ENCODE data around the gene TBC1D19.
"Not testable (repeated sequence)": the region's sequence is repeated elsewhere in the genome, so short reads cannot be mapped to it uniquely, and the experiment has no call there.

The TBC1D19 gene

GRCh38 chr4:26682436-26682835 is 98.6 kb downstream of the TBC1D19 start:
- Mint-ChIP-seq H3K9me3 (peaks cover 23% of the 10 kb centered on the region), H3K27me3 (no peaks in the 10 kb centered on the region), H3K4me1 (no peaks in the 10 kb centered on the region), H3K27ac (no peak overlapping the region), H3K4me3 (no peak overlapping the region), H3K36me3 (ENCODE audit: low read depth) (peaks cover 35% of the 10 kb centered on the region)
- DNase-seq (no peak), ATAC-seq (no peak)

DNA sequence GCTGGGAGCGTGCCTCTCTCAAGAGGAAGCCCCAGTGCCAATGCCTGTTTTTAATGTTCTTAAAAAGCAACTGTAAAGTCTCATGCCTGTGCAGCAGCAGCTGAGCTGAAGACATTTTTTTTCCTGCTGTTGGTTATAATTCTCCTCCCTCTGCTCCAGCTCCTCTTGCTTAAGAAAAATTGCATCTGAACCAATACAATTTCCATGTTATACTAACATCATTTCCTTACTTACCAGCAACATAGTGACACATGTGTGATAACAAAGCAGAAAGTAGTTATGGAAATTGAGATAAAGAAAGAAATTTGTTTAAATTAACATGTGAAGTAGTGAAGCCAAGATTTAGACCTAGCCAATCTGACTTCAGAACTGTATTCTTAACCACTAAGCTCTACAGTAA is 101.4 kb downstream of the TBC1D19 start:
- ATAC-seq (no peak), DNase-seq (no peak)
- Mint-ChIP-seq H3K36me3 (ENCODE audit: low read depth) (peaks cover 12% of the 10 kb centered on the region), H3K27me3 (no peaks in the 10 kb centered on the region), H3K9me3 (peaks cover 1% of the 10 kb centered on the region), H3K4me3 (no peak overlapping the region), H3K27ac (no peak overlapping the region), H3K4me1 (no peaks in the 10 kb centered on the region)

DNA sequence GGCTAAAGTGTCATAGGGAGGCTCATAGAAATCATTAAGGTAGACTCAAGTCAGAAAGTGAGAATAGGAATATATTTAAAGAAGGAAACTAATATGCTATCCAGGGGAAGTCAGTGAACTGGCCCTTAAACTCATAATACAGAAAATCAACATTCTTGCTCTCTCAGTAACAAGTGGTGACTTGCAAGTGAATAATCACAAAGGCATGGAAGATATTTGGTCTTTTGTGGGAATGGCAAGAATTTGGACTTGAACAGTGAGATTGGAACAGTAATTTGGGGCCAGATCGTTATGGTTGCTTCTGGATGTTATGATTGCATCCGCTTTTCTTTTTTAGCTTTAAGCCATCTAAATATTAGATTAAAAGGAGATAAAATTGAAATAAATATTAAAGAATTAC is 103.8 kb downstream of the TBC1D19 start:
- Mint-ChIP-seq H3K27ac (no peak overlapping the region), H3K4me3 (no peak overlapping the region), H3K27me3 (no peaks in the 10 kb centered on the region), H3K9me3 (no peaks in the 10 kb centered on the region), H3K4me1 (no peaks in the 10 kb centered on the region), H3K36me3 (ENCODE audit: low read depth) (peaks cover 17% of the 10 kb centered on the region)
- DNase-seq, result no peak
- ATAC-seq, result no peak

DNA sequence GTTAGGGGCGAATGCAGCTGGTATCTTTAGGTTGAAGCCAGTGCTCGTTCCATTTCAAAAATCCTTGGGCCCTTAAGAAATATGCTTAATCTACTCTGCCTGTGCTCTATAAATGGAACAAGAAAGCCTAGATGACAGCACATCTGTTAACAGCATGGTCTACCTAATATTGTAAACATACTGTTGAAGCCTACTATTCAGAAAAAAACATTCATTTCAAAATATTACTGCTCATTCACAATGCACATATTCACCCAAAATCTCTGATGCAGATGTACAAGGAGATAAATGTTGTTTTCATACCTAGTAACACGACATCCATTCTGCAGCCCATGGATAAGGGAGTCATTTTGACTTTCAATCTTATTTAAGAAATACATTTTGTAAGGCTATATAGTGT is 106.6 kb downstream of the TBC1D19 start:
- Mint-ChIP-seq H3K4me3 (no peak overlapping the region), H3K27me3 (no peaks in the 10 kb centered on the region), H3K9me3 (peaks cover 7% of the 10 kb centered on the region), H3K36me3 (ENCODE audit: low read depth) (peaks cover 13% of the 10 kb centered on the region), H3K27ac (no peak overlapping the region), H3K4me1 (no peaks in the 10 kb centered on the region)
- no peak for ATAC-seq
- DNase-seq, result no peak

- no peaks in the 10 kb centered on the region for H3K27me3 Mint-ChIP-seq
- no peak overlapping the region for H3K4me3 Mint-ChIP-seq
- ATAC-seq, result no peak
- peaks cover 11% of the 10 kb centered on the region for H3K9me3 Mint-ChIP-seq
- no peaks in the 10 kb centered on the region for H3K4me1 Mint-ChIP-seq
- H3K36me3 Mint-ChIP-seq (ENCODE audit: low read depth), result peaks cover 9% of the 10 kb centered on the region
- H3K27ac Mint-ChIP-seq, result no peak overlapping the region
- no peak for DNase-seq
Observed at GRCh38 chr4:26692014-26692726, 108.3 kb downstream of the TBC1D19 start.

GRCh38 chr4:26694131-26694530 is 110.2 kb downstream of the TBC1D19 start:
- peaks cover 16% of the 10 kb centered on the region for H3K9me3 Mint-ChIP-seq

GRCh38 chr4:26700110-26700509 is 116.2 kb downstream of the TBC1D19 start:
- H3K36me3 Mint-ChIP-seq (ENCODE audit: low read depth), result no peaks in the 10 kb centered on the region
- no peak for ATAC-seq

More at GRCh38 chr4:26694131-26694530, 110.2 kb downstream of the TBC1D19 start:
- H3K4me3 Mint-ChIP-seq; H3K27ac Mint-ChIP-seq; H3K36me3 Mint-ChIP-seq (ENCODE audit: low read depth); H3K27me3 Mint-ChIP-seq; H3K4me1 Mint-ChIP-seq; ATAC-seq; DNase-seq: not testable (repeated sequence)

DNA sequence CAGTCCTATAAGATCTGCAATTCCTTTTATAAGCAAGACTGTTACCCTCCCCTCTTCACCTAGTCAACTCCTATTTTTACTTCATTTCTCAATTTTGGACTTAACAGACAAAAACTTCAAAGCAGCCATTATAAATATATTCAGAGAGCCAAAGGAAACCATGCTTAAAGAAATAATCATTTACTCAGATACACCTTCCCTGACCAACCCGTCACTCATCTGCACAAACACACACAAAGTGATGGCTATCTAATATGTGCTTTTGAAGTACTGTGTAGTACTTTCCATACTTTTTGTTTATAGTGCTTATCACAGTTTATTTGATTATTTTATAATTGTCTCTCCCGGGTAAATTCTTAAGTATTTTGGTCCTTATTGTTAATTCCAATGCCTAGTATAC is 117.2 kb downstream of the TBC1D19 start:
- Mint-ChIP-seq H3K27ac (no peak overlapping the region), H3K27me3 (no peaks in the 10 kb centered on the region), H3K4me3 (no peak overlapping the region), H3K9me3 (peaks cover 9% of the 10 kb centered on the region), H3K36me3 (ENCODE audit: low read depth) (no peaks in the 10 kb centered on the region), H3K4me1 (no peaks in the 10 kb centered on the region)
- ATAC-seq, result no peak
- no peak for DNase-seq

More at GRCh38 chr4:26700110-26700509, 116.2 kb downstream of the TBC1D19 start:
- Mint-ChIP-seq H3K9me3 (peaks cover 13% of the 10 kb centered on the region), H3K27me3 (no peaks in the 10 kb centered on the region), H3K4me1 (no peaks in the 10 kb centered on the region), H3K4me3 (no peak overlapping the region), H3K27ac (no peak overlapping the region)
- no peak for DNase-seq

- Mint-ChIP-seq H3K36me3 (ENCODE audit: low read depth) (peaks cover 1% of the 10 kb centered on the region), H3K27ac (no peak overlapping the region), H3K27me3 (no peaks in the 10 kb centered on the region), H3K9me3 (peaks cover 9% of the 10 kb centered on the region), H3K4me3 (no peak overlapping the region), H3K4me1 (no peaks in the 10 kb centered on the region)
- ATAC-seq (peak; percentile 84), DNase-seq (no peak)
Observed at GRCh38 chr4:26701786-26702227, 117.9 kb downstream of the TBC1D19 start.

DNA sequence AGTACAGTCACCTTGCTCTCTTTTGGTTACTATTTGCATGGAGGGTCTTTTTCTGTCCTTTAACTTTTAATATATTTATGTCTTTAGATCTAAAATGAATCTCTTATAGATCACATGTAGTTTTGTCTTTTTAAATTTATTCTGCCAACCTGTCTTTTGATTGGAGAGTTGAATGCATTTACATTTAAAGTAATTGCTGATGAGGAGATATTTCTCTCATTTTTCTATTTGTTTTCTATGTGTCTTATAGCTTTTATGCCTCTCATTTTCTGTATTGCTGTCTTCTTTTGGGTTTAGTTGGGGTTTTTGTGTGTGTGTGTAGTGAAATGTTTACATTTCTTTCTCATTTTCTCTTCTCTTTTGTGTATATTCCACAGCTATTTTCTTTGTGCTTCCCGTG is 123.5 kb downstream of the TBC1D19 start:
- Mint-ChIP-seq H3K4me3 (no peak overlapping the region), H3K27ac (no peak overlapping the region), H3K9me3 (peaks cover 20% of the 10 kb centered on the region), H3K4me1 (no peaks in the 10 kb centered on the region), H3K27me3 (no peaks in the 10 kb centered on the region), H3K36me3 (ENCODE audit: low read depth) (peaks cover 14% of the 10 kb centered on the region)
- ATAC-seq (no peak), DNase-seq (no peak)

GRCh38 chr4:26709246-26709645 is 125.4 kb downstream of the TBC1D19 start:
- Mint-ChIP-seq H3K4me3 (no peak overlapping the region), H3K36me3 (ENCODE audit: low read depth) (peaks cover 14% of the 10 kb centered on the region), H3K27ac (no peak overlapping the region), H3K4me1 (no peaks in the 10 kb centered on the region), H3K27me3 (no peaks in the 10 kb centered on the region), H3K9me3 (peaks cover 20% of the 10 kb centered on the region)
- ATAC-seq, result no peak
- no peak for DNase-seq

DNA sequence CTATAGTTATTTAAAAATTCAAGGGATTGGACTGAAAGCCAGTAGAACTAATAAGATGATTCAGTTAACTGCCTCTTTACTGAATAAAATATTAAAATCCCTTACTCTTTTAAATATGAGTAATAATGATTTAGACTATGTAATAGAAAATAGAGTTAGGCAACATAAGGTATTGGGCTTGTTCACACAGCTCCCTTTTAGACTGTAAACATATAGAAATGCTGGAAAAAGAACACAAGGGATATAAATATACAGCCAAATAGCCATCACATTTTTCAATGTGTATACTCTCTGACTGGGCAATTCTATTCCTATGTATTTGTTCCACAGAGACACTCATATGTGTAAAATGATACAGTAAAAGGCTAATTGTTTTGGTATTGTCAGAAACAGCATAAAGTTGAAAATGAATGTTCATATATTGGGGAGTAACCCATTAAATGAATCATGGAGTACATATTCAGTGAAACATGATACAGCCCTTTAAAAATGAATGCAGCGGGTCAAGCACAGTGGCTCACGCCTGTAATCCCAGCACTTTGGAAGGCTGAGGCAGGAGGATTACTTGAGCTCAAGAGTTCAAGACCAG is 129.8 kb downstream of the TBC1D19 start:
- H3K27me3 Mint-ChIP-seq, result no peaks in the 10 kb centered on the region
- no peak overlapping the region for H3K27ac Mint-ChIP-seq
- no peak overlapping the region for H3K4me3 Mint-ChIP-seq
- DNase-seq (no peak), ATAC-seq (no peak)
- no peaks in the 10 kb centered on the region for H3K4me1 Mint-ChIP-seq
- peaks cover 6% of the 10 kb centered on the region for H3K9me3 Mint-ChIP-seq
- H3K36me3 Mint-ChIP-seq (ENCODE audit: low read depth), result peaks cover 6% of the 10 kb centered on the region

DNA sequence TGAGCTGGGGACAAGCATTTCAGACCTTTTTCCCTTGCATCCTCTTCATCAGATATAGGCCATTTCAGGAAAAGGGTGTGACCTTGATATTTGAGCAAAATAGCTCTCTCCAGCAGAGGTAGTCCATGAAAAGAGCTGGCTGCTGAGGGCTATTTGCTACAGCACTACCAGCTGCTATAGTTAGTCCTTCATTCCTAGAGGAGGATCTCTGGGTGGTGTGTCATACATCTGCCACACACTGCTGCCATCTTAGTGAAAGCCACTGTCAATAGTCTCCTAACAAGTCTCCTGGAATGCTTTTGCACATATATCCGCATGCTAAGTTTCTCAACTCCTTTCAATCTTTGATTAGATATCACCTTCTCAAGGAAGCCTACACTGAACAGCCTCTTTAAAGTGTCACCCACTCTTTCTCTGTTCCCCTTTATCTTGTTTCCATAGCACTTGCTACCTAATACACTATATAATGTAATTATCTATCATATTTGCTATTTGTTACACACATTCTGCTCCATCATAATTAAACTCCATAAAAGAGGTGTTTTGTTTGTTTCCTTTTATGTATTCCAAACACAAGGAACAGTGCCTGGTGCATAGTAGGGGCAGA is 131.9 kb downstream of the TBC1D19 start:
- no peaks in the 10 kb centered on the region for H3K36me3 Mint-ChIP-seq (ENCODE audit: low read depth)
- no peak for DNase-seq
- no peak overlapping the region for H3K27ac Mint-ChIP-seq
- H3K4me1 Mint-ChIP-seq, result no peaks in the 10 kb centered on the region
- ATAC-seq, result no peak
- no peaks in the 10 kb centered on the region for H3K27me3 Mint-ChIP-seq
- no peak overlapping the region for H3K4me3 Mint-ChIP-seq
- no peaks in the 10 kb centered on the region for H3K9me3 Mint-ChIP-seq

DNA sequence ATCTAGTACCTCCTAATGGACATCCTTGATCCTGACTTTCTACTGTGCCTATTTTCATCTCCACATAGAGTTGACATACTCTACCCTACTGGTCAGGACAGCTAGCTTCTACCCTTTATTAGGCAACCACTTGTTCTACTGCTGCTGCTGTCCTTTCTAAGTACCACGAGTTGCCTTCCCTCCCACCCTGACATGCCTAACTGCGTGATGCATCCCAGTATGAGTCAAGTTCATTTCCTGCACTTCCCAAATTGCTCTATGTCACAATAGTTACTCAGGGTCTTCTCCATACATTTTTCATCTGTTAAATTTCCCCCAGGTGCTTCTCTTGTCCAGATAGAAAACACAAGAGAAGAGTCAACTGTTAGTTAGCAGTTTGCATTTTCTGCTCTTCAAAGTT is 133.4 kb downstream of the TBC1D19 start:
- no peaks in the 10 kb centered on the region for H3K4me1 Mint-ChIP-seq
- H3K36me3 Mint-ChIP-seq (ENCODE audit: low read depth), result peaks cover 3% of the 10 kb centered on the region
- no peaks in the 10 kb centered on the region for H3K27me3 Mint-ChIP-seq
- no peak overlapping the region for H3K27ac Mint-ChIP-seq
- no peaks in the 10 kb centered on the region for H3K9me3 Mint-ChIP-seq
- H3K4me3 Mint-ChIP-seq, result no peak overlapping the region
- ATAC-seq, result no peak
- DNase-seq, result no peak

GRCh38 chr4:26719954-26720552 is 136.2 kb downstream of the TBC1D19 start:
- ATAC-seq (no peak), DNase-seq (no peak)
- H3K9me3 Mint-ChIP-seq, result no peaks in the 10 kb centered on the region
- H3K4me3 Mint-ChIP-seq, result no peak overlapping the region
- no peak overlapping the region for H3K27ac Mint-ChIP-seq
- peaks cover 3% of the 10 kb centered on the region for H3K36me3 Mint-ChIP-seq (ENCODE audit: low read depth)
- H3K4me1 Mint-ChIP-seq, result peaks cover 15% of the 10 kb centered on the region
- no peaks in the 10 kb centered on the region for H3K27me3 Mint-ChIP-seq

All from activated naive CD8-positive, alpha-beta T cell treated with anti-CD3 and anti-CD28 coated beads, Interleukin-2, amount 50 U/mL, for 24 hours (primary cell).